ENCODE data around the gene CTH.
"Not testable (repeated sequence)": the region's sequence is repeated elsewhere in the genome, so short reads cannot be mapped to it uniquely, and the experiment has no call there.

Gene CTH

GRCh38 chr1:70449049-70449448 lies 38.0 kb downstream of the CTH start:
- no peak for DNase-seq (ENCODE audit: low read depth in 2 of 3, low spot score in 2 of 3)

GRCh38 chr1:70452164-70452939 lies 41.3 kb downstream of the CTH start:
- DNase-seq (ENCODE audit: low read depth in 2 of 3, low spot score in 2 of 3): not testable (repeated sequence)

- DNase-seq (ENCODE audit: low read depth in 2 of 3, low spot score in 2 of 3): no peak
Observed at GRCh38 chr1:70455291-70455690, 44.2 kb downstream of the CTH start.

DNA sequence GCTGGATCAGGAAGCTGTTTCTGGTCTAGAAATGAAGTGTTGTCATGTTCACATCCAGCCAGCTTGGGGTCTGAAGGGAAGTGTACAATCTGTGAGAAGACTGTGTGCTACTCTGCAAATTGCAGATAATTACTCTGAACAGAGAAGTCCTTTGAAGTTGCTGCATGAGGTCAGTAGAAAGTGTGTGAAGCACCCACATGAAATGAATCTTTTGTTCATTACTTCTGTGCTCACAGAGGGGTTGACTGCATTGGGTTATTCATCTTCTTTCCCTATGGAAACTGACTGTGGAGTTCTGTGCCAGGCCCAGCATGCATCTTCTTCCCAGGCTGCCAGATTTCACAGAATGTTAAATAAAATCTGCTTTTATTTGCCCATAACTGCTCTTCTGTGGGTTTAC lies 47.1 kb downstream of the CTH start:
- no peak for DNase-seq (ENCODE audit: low read depth in 2 of 3, low spot score in 2 of 3)

GRCh38 chr1:70459496-70460225 lies 48.6 kb downstream of the CTH start:
- DNase-seq (ENCODE audit: low read depth in 2 of 3, low spot score in 2 of 3): no peak

GRCh38 chr1:70460740-70461713 lies 50.0 kb downstream of the CTH start:
- not testable (repeated sequence) for DNase-seq (ENCODE audit: low read depth in 2 of 3, low spot score in 2 of 3)

GRCh38 chr1:70462611-70463010 lies 51.5 kb downstream of the CTH start:
- DNase-seq (ENCODE audit: low read depth in 2 of 3, low spot score in 2 of 3): no peak

GRCh38 chr1:70465911-70466310 lies 54.8 kb downstream of the CTH start:
- no peak for DNase-seq (ENCODE audit: low read depth in 2 of 3, low spot score in 2 of 3)

- DNase-seq (ENCODE audit: low read depth in 2 of 3, low spot score in 2 of 3): no peak
Observed at GRCh38 chr1:70467531-70467930, 56.5 kb downstream of the CTH start.

DNA sequence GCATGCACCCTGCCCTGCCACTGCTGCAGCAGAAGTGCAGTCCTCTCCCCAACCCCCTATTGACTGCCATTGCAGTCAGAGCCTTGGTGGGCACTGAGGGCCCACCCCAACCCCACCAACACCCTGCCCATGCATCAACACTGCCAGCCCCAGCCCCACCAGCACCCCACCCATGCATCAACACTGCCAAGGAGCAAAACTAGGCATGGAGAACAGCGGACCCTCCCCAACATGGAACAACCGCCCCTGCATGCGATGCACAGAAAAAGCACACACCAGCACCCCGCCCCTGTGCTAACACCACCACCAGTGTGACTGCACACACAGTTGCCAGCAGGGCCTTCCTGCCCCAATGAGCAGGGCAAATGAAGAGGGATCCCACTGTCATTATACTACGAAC lies 57.1 kb downstream of the CTH start:
- no peak for DNase-seq (ENCODE audit: low read depth in 2 of 3, low spot score in 2 of 3)

DNA sequence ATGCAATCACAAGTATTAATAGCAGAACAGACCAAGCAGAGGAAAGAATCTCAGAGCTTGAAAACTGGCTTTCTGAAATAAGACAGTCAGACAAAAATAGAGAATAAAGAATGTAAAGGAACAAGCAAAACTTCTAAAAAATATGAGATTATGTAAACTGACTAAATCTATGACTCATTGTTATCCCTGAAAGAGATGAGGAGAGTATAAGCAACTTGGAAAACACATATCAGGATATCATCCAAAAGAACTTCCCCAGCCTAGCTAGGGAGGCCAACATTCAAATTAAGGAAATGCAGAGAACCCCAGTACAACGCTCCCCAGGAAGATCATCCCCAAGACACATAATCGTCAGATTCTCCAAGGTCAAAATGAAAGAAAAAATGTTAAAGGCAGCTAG lies 58.1 kb downstream of the CTH start:
- DNase-seq (ENCODE audit: low read depth in 2 of 3, low spot score in 2 of 3): not testable (repeated sequence)

DNA sequence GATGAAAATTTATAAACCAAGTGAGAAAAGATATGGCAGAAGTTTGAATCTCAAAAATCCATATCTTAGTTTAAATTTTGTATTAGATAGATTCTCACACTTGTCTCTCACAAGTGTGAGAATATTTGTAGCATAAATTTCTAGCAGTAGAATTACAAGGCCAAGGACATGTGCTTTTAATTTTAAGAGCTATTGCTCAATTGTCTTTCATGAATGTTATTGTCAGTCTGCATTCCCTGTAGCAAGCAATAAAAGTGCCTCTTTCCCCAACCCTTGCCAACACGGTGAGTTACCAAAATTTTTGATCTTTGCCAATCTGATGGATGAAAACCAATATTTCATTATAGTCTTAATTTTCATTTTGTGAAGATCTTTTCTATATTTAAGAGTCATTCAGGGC lies 64.0 kb downstream of the CTH start:
- DNase-seq (ENCODE audit: low read depth in 2 of 3, low spot score in 2 of 3): no peak

DNA sequence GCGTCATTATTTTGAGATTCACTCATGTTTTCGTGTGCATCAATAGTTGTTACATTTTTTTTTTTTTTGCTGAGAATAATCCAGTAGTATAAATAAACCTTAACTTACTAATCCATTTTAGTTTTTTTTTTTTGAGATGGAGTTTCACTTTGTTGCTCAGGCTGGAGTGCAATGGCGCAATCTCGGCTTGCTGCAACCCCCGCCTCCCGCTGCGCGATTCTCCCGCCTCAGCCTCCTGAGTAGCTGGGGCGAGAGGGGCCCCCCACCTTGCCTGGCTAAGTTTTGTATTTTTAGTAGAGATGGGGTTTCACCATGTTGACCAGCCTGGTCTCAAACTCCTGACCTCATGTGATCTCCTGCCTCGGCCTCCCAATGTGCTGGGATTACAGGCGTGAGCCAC lies 66.0 kb downstream of the CTH start:
- no peak for DNase-seq (ENCODE audit: low read depth in 2 of 3, low spot score in 2 of 3)

GRCh38 chr1:70477905-70478304 lies 66.8 kb downstream of the CTH start:
- DNase-seq (ENCODE audit: low read depth in 2 of 3, low spot score in 2 of 3): not testable (repeated sequence)

DNA sequence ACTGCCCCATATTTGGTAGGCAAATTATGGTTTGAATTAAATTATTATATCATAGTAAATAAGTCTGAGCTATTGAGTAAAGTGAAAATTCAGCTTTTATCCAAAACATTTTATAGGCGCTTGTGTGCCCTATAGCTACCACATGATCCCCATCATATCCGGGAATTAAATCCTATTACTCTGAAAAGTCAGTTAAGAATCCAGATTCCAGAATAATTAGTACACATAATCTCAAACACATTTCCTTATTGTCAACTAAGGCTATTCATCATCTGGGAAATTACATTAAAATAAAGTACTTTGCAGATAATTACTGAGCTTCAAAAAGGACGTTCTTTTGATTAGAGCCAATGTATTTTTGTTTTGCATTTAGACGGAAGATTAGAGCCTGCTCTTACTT lies 72.3 kb downstream of the CTH start:
- no peak for DNase-seq (ENCODE audit: low read depth in 2 of 3, low spot score in 2 of 3)

GRCh38 chr1:70485624-70486023 lies 74.6 kb downstream of the CTH start:
- DNase-seq (ENCODE audit: low read depth in 2 of 3, low spot score in 2 of 3): no peak

DNA sequence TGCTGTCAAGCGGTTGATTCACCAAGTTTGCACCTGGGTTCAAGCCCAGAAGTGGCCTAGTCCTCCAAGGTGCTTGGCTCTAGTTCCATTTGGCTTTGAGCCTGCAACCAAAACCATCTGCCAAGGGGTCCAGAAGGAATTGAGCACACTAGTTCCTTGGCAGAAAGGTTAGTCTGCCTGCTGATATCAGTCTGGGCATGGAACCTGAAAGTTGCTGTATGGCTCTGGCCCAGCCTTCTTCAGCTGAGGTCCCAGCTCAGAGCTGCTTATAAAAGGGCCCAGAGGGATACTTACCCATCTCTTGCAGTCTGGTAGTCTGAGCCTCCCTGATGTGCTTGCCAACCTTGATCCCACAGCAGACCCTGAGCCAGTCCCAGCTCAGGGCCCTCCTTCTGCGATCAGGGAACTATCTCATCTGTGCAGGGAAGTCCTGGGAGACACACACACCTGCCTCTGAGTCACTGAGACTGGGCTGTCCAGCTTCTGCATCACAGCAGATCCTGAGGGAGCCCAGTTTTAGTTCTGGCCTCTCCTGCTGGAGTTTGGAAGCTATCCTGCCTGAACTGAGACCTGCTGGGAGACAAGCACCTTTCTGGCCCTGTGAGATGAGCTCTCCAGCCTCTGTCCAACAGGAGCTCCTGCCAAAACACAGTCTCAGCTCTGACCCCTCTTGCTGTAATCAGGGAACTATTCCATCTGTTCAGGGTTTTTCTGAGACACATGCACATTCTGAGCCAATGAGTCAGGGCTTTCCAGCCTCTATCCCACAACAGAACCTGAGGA lies 75.8 kb downstream of the CTH start:
- no peak for DNase-seq (ENCODE audit: low read depth in 2 of 3, low spot score in 2 of 3)

DNA sequence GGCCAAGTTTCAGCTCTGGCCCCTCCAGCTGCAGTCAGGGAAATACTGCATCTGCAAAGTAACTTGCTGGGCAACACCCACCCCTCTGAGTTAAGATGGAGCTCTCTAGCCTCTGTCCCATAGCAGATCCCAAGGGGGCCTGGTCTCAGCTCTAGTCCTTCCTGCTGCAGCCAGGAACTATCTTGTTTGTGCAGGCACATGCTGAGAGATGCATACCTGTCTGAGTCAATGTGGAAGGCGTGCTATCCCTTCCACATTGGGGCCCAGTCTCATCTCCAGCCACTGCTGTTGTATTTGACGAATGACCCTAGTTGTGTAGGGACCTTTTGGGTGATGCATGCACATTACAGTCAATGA lies 76.4 kb downstream of the CTH start:
- no peak for DNase-seq (ENCODE audit: low read depth in 2 of 3, low spot score in 2 of 3)

- no peak for DNase-seq (ENCODE audit: low read depth in 2 of 3, low spot score in 2 of 3)
Observed at GRCh38 chr1:70487910-70488665, 77.0 kb downstream of the CTH start.

All from activated CD8-positive, alpha-beta memory T cell treated with anti-CD3 and anti-CD28 coated beads for 48 hours (primary cell).